CD8-positive, alpha-beta memory T cell (primary cell): ENCODE measurements around the gene MRPL41. TPM values are rescaled to one million over a fixed set of nuclear protein-coding genes. Genes with fewer than 3 reads are reported as not detected.

Source experiments
- CTCF ChIA-PET: fragments of 350-600 bp; sonication (Branson Sonifier 250); formaldehyde crosslinking; loops from one replicate; lab custom pipeline; 2021; ENCODE audit warnings: antibody characterized with exemption; lab: Charles Lee
- POLR2A ChIA-PET: fragments of 350-600 bp; sonication (Branson Sonifier 250); formaldehyde crosslinking; loops from one replicate; lab custom pipeline; 2021; ENCODE audit warnings: antibody characterized with exemption; lab: Charles Lee
- DNase-seq, 5 donors: peaks; one replicate each; pipeline versions ENCODE4 v3.0.0 to v3.0.0-alpha.2; 2020 to 2022; ENCODE audit warnings: mixed read lengths in 1 of 5
- H3K27ac ChIP-seq: one replicate; pipeline ENCODE4 v1.7.0; 2013; ENCODE audit warnings: low read depth, mild to moderate bottlenecking, low read length, moderate library complexity
- H3K27me3 ChIP-seq: 2 replicates; pipeline ENCODE4 v1.7.0; 2013; ENCODE audit warnings: low read length, mild to moderate bottlenecking; ENCODE audit not compliant: insufficient read depth, poor library complexity, severe bottlenecking
- H3K36me3 ChIP-seq: 2 replicates; pipeline ENCODE4 v1.7.0; 2013; ENCODE audit warnings: mild to moderate bottlenecking, low read length, moderate library complexity; ENCODE audit not compliant: insufficient read depth
- H3K4me1 ChIP-seq: 2 replicates; pipeline ENCODE4 v1.7.0; 2013; ENCODE audit warnings: mild to moderate bottlenecking, low read length, moderate library complexity; ENCODE audit not compliant: insufficient read depth
- H3K4me3 ChIP-seq: 2 replicates; pipeline ENCODE4 v1.7.0; 2013; ENCODE audit warnings: mild to moderate bottlenecking, low read length
- H3K9me3 ChIP-seq: 2 replicates; pipeline ENCODE4 v1.7.0; 2013; ENCODE audit warnings: mild to moderate bottlenecking, low read length
- H3K27ac Mint-ChIP-seq, 8 donors: one replicate each; pipeline ENCODE4 v1.8.0; 2020 to 2021; ENCODE audit warnings: mixed read lengths in 8 of 8, mild to moderate bottlenecking in 6 of 8, inconsistent platforms in 3 of 8, moderate library complexity in 3 of 8
- H3K27me3 Mint-ChIP-seq, 2 donors: one replicate each; pipeline ENCODE4 v1.8.0; 2020 to 2021; ENCODE audit warnings: mixed read lengths in 2 of 2, mild to moderate bottlenecking in 1 of 2, moderate library complexity in 1 of 2
- H3K36me3 Mint-ChIP-seq, 3 donors: one replicate each; pipeline ENCODE4 v1.8.0; 2020 to 2021; ENCODE audit warnings: mixed read lengths in 3 of 3, inconsistent platforms in 1 of 3, mild to moderate bottlenecking in 1 of 3
- H3K4me1 Mint-ChIP-seq, 3 donors: one replicate each; pipeline ENCODE4 v1.8.0; 2020 to 2021; ENCODE audit warnings: mixed read lengths in 3 of 3, inconsistent platforms in 1 of 3, mild to moderate bottlenecking in 1 of 3
- H3K4me3 Mint-ChIP-seq, 7 donors: one replicate each; pipeline ENCODE4 v1.8.0; 2020 to 2021; ENCODE audit warnings: mixed read lengths in 7 of 7, mild to moderate bottlenecking in 6 of 7, moderate library complexity in 4 of 7, inconsistent platforms in 2 of 7
- H3K9me3 Mint-ChIP-seq, 5 donors: one replicate each; pipeline ENCODE4 v1.8.0; 2020 to 2022; ENCODE audit warnings: mixed read lengths in 5 of 5, mild to moderate bottlenecking in 3 of 5, moderate library complexity in 2 of 5, inconsistent platforms in 1 of 5
- polyA plus RNA-seq: library from polyadenylated mRNA; unstranded; fragments of 300-500 nt; fragmentation: Illumina TruSeq; gene quantifications from one replicate; pipeline ENCODE4 v1.2.3, GENCODE V29; 2021
- total RNA-seq, 2 experiments: library from RNA; stranded (reverse); gene quantifications; one replicate each; pipeline ENCODE4 v1.2.3, GENCODE V29; 2021

Gene MRPL41
- total and polyA plus RNA-seq, 3 experiments from 2014 or later: 44.9 to 68.2 (median 65.9) TPM

DNA sequence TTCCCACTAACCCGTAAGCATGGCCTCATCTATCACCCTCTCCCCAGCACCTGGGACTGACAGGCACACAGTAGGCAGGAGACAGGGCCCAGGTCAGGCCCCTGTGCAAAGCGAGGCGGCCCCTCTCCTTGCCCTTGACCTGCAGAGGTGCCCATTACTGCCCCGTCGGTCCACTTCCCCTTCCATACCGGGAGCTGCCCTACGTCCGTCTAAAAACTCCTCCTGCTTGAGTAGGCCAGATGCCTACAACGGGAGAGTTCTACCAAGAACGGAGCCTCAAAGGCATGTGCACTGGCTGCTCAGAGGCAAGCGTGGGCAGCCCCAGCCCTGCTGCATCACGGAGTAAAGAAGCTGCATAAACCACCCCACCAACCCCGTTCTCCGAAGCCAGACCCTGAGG is 31.7 kb downstream of the MRPL41 start:
- Mint-ChIP-seq H3K9me3 (no peaks in the 10 kb centered on the region), H3K4me1 (peaks cover 7 to 12% (median 10%) of the 10 kb centered on the region in 3 donors), H3K36me3 (peaks cover 4 to 61% (median 4%) of the 10 kb centered on the region in 3 donors), H3K27ac (no peak overlapping the region), H3K27me3 (peaks cover 0 to 3% of the 10 kb centered on the region in 2 donors), H3K4me3 (peak overlapping the region in 1 of 7 donors; percentile 74)
- DNase-seq: no peak
- Histone ChIP-seq H3K27me3 (no peaks in the 10 kb centered on the region), H3K4me1 (no peaks in the 10 kb centered on the region), H3K27ac (no peak overlapping the region), H3K36me3 (peaks cover 17% of the 10 kb centered on the region), H3K4me3 (no peak overlapping the region), H3K9me3 (no peaks in the 10 kb centered on the region)
- ChIA-PET POLR2A (no interaction called here), CTCF (no interaction called here)

DNA sequence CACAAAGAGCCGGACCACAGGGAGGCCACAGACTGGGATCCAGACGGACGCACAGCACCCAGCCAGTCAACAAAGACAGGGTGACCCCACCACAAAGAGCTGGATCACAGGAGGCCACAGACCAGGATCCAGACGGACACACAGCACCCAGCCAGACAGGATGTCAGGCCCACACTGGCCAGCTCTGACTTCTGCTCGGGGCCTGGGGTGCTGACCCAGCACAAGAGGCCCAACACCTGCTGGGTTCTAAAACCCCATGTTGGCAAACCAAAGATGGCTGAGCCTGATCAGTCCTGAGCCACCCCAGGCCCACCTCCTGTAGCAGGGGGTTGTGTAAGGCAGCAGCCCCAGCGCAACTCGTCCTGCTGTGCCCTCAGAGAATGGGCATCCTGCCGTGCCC is 32.3 kb downstream of the MRPL41 start:
- DNase-seq: no peak
- Mint-ChIP-seq H3K4me3 (peak overlapping the region in 1 of 7 donors; percentile 74), H3K36me3 (peaks cover 4 to 64% (median 4%) of the 10 kb centered on the region in 3 donors), H3K9me3 (no peaks in the 10 kb centered on the region), H3K27ac (no peak overlapping the region), H3K4me1 (peaks cover 7 to 16% (median 8%) of the 10 kb centered on the region in 3 donors), H3K27me3 (peaks cover 0 to 3% of the 10 kb centered on the region in 2 donors)
- ChIA-PET POLR2A (no interaction called here), CTCF (no interaction called here)
- no peak overlapping the region for H3K4me3 ChIP-seq
- H3K36me3 ChIP-seq: peaks cover 17% of the 10 kb centered on the region
- H3K27ac ChIP-seq: no peak overlapping the region
- no peaks in the 10 kb centered on the region for H3K27me3 ChIP-seq
- H3K9me3 ChIP-seq: no peaks in the 10 kb centered on the region
- H3K4me1 ChIP-seq: peaks cover 3% of the 10 kb centered on the region

DNA sequence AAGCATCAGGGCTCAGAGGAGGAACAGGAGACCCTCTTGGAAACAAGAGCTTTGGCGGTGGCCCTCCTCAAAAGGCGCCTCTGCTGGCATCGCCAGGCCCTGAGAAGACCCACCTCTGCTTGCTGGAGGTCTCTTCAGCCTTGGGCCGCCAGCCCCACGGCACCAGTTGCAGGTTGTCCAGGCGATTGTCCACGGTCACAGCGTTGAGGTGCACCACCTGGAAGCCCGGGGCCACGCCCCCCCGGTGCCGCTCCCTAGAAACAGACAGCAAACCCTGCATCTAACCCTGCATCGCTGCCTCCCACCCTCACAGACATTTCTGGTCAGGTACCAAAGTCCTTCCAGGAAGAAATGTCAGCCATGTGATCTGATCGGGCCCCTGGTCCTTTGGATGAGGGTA is 35.2 kb downstream of the MRPL41 start:
- Histone ChIP-seq H3K4me3 (no peak overlapping the region), H3K4me1 (peaks cover 15% of the 10 kb centered on the region), H3K27ac (no peak overlapping the region), H3K9me3 (no peaks in the 10 kb centered on the region), H3K36me3 (peaks cover 17% of the 10 kb centered on the region), H3K27me3 (no peaks in the 10 kb centered on the region)
- Mint-ChIP-seq H3K4me3 (no peak overlapping the region), H3K27me3 (peaks cover 0 to 3% of the 10 kb centered on the region in 2 donors), H3K9me3 (no peaks in the 10 kb centered on the region), H3K4me1 (peaks cover 11 to 22% (median 11%) of the 10 kb centered on the region in 3 donors), H3K27ac (peak overlapping the region in 1 of 8 donors; percentile 67), H3K36me3 (peaks cover 4 to 61% (median 4%) of the 10 kb centered on the region in 3 donors)
- no peak for DNase-seq
- CTCF ChIA-PET: interaction anchor here (1.0 kb wide), 1 partner anchor 8 kb away, joined by 7 read pairs; the partner anchor contains the start of gene DPH7
- POLR2A ChIA-PET: no interaction called here

DNA sequence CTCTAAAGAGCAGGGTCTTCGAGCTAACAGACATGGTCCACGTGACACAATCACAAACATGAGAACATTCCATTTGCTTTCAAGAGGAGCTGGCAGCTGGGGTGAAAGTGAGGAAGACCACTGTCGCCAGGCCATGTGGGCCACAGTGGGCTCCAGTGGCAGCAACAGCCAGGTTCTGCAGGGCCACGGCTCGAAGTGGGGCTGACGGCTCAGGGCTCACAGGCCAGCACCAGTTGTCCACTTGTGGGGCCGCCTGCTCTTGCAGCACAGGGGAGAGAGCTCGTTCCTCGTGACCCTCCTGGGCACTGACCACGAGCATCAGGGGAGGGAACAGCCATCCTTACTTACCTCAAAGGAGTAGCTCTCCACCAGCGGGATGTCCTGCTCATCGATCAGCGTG is 36.6 kb downstream of the MRPL41 start:
- CTCF ChIA-PET: interaction anchor here (1.5 kb wide), 1 partner anchor 9 kb away, joined by 10 read pairs; the partner anchor contains the start of gene DPH7
- peak overlapping the region; percentile 54 to 91 (median 82) for H3K4me3 Mint-ChIP-seq
- peaks cover 4 to 47% (median 4%) of the 10 kb centered on the region in 3 donors for H3K36me3 Mint-ChIP-seq
- no peak for DNase-seq
- H3K27ac Mint-ChIP-seq: peak overlapping the region in 1 of 8 donors; percentile 67
- H3K4me1 ChIP-seq: peaks cover 15% of the 10 kb centered on the region
- POLR2A ChIA-PET: interaction anchor here (1.8 kb wide), 1 partner anchor 30 kb away, joined by 4 read pairs; the partner anchor contains the start of gene EHMT1
- no peak overlapping the region for H3K4me3 ChIP-seq
- H3K9me3 ChIP-seq: no peaks in the 10 kb centered on the region
- H3K36me3 ChIP-seq: peaks cover 17% of the 10 kb centered on the region
- no peaks in the 10 kb centered on the region for H3K27me3 ChIP-seq
- no peaks in the 10 kb centered on the region for H3K9me3 Mint-ChIP-seq
- peaks cover 11 to 22% (median 11%) of the 10 kb centered on the region in 3 donors for H3K4me1 Mint-ChIP-seq
- H3K27ac ChIP-seq: no peak overlapping the region
- peaks cover 0 to 1% of the 10 kb centered on the region in 2 donors for H3K27me3 Mint-ChIP-seq

DNA sequence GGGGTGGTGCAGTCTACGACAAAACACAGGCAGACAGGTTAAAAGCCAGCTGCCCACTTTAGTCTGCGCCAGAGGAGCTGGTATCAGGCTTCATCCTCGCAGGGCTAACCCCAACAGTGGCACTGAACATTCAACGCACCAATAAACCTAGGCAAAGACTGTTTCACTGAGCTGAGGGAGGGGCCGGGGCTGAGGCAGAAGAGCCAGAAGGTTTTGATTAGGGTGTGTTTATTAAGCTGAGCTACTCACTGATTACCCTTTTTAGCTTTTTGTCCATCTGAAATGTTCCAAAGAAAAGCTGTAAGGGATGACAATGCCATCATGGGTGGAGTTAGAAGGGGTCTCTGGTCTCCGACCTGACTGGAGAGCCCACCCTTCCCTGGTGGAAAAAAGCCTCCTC is 37.2 kb downstream of the MRPL41 start:
- Histone ChIP-seq H3K4me3 (no peak overlapping the region), H3K27me3 (no peaks in the 10 kb centered on the region), H3K27ac (peak overlapping the region; percentile 57), H3K4me1 (peaks cover 15% of the 10 kb centered on the region), H3K9me3 (no peaks in the 10 kb centered on the region), H3K36me3 (peaks cover 17% of the 10 kb centered on the region)
- CTCF ChIA-PET: interaction anchor here (0.6 to 1.5 kb wide), 2 partner anchors 10 to 14 kb away, joined by 3 to 10 read pairs; partner anchors contain the start of gene DPH7
- peak overlapping the region; percentile 67 to 91 (median 83) for H3K4me3 Mint-ChIP-seq
- H3K4me1 Mint-ChIP-seq: peaks cover 11 to 22% (median 11%) of the 10 kb centered on the region in 3 donors
- H3K36me3 Mint-ChIP-seq: peaks cover 4 to 42% (median 4%) of the 10 kb centered on the region in 3 donors
- no peaks in the 10 kb centered on the region for H3K27me3 Mint-ChIP-seq
- DNase-seq: no peak
- POLR2A ChIA-PET: interaction anchor here (1.8 kb wide), 1 partner anchor 30 kb away, joined by 4 read pairs; the partner anchor contains the start of gene EHMT1
- peak overlapping the region in 1 of 8 donors; percentile 84 for H3K27ac Mint-ChIP-seq
- H3K9me3 Mint-ChIP-seq: no peaks in the 10 kb centered on the region

DNA sequence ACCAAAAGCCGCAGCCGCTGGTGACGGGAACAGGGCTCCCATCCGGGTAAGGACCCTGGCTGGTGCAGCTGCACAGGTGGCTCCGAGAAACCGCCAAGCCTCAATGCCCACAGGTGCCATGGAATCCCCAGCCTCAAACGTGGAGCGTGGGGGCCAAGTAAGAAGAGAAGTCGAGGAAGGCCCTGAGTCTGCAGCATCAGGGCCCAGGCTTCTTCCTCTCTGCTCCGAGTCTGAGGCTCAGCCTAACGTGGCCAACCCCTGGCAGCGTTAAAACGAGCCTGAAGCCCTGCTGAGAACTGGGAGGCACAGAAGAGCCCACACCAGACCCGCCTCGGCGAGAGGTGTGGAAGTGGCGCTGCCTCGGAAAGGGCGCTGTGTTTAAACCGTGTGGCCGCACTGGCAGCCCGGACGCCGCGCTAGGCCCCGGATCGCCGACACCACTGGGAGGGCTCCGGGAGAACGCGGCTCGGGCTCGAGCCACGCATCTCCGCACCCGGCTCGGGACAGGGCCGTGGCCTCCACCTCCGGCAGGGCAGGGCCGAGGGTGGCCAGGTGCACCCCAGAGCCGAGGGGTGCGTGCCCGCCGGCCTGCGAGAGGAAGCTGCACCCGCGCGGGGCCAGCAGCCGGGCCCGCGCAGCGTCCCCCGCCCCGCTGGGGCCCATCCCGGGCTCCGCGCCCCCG is 37.9 kb downstream of the MRPL41 start:
- Mint-ChIP-seq H3K27me3 (no peaks in the 10 kb centered on the region), H3K4me3 (peak overlapping the region; percentile 81 to 91 (median 83)), H3K4me1 (peaks cover 11 to 22% (median 11%) of the 10 kb centered on the region in 3 donors), H3K9me3 (no peaks in the 10 kb centered on the region), H3K36me3 (peaks cover 4 to 39% (median 4%) of the 10 kb centered on the region in 3 donors), H3K27ac (peak overlapping the region in 3 of 8 donors; percentile 82 to 85 (median 84))
- no peak overlapping the region for H3K4me3 ChIP-seq
- CTCF ChIA-PET: interaction anchor here (0.6 to 1.8 kb wide), 3 partner anchors 11 to 13 kb away, joined by 3 to 10 read pairs (median 8); partner anchors contain the start of gene DPH7
- no peaks in the 10 kb centered on the region for H3K9me3 ChIP-seq
- no peaks in the 10 kb centered on the region for H3K27me3 ChIP-seq
- H3K27ac ChIP-seq: peak overlapping the region; percentile 57
- POLR2A ChIA-PET: interaction anchor here (1.2 to 1.8 kb wide), 2 partner anchors 15 to 29 kb away, joined by 4 to 8 read pairs; partner anchors contain the start of genes ARRDC1 and EHMT1
- DNase-seq: peak in 1 of 5 donors; percentile 24
- peaks cover 15% of the 10 kb centered on the region for H3K4me1 ChIP-seq
- peaks cover 17% of the 10 kb centered on the region for H3K36me3 ChIP-seq

DNA sequence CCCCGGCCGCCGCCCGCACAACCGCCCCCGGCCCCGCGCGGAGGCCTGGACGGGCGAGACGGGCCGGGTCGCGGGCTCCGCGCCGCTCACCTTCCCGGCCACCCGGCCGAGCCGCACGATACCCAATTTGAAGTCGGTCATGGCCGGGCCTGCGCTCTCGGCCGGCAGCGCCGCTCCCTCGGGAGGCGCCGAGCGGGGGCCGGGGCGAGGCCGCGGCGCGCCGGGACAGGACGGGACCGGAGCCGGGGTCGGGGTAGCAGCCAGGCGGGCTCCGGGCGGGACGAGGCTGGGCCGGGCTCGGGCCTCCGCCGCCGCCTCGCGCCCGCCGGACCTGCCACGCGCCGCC is 38.4 kb downstream of the MRPL41 start:
- Mint-ChIP-seq H3K4me1 (peaks cover 11 to 22% (median 11%) of the 10 kb centered on the region in 3 donors), H3K36me3 (peaks cover 4 to 36% (median 4%) of the 10 kb centered on the region in 3 donors), H3K4me3 (peak overlapping the region in 1 of 7 donors; percentile 87), H3K27ac (no peak overlapping the region), H3K27me3 (no peaks in the 10 kb centered on the region), H3K9me3 (no peaks in the 10 kb centered on the region)
- H3K4me1 ChIP-seq: peaks cover 15% of the 10 kb centered on the region
- no peaks in the 10 kb centered on the region for H3K9me3 ChIP-seq
- POLR2A ChIA-PET: interaction anchor here (0.6 to 1.6 kb wide), 4 partner anchors 13 to 646 kb away, joined by 3 to 8 read pairs (median 6); partner anchors contain the start of genes ARRDC1 and EHMT1
- CTCF ChIA-PET: interaction anchor here (1.8 to 2.6 kb wide), 2 partner anchors 11 to 29 kb away, joined by 8 read pairs; partner anchors contain the start of genes DPH7 and EHMT1
- no peak overlapping the region for H3K4me3 ChIP-seq
- no peaks in the 10 kb centered on the region for H3K27me3 ChIP-seq
- H3K27ac ChIP-seq: no peak overlapping the region
- peaks cover 17% of the 10 kb centered on the region for H3K36me3 ChIP-seq
- no peak for DNase-seq
